ENCODE data around the gene LCA5.

Gene LCA5

DNA sequence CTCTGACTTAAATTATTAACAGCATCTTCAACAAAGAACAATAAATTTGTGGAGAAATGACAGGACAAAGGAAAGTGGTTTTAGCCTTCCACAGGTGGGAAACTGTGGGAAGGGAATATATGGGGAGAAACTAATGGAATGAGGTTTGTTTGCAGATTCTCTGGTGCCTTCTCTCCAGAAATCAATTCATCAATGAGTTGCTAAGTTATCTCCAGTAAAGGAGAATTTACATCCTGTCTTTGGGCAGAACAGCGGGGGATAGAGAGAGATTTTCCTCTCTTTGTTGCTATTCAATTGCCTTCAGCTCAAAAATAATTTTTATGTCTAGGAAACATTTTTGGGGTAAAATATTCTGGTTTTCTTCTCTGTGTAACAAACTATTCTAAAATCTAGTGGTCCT is 36.9 kb upstream of the LCA5 start:
- ChIA-PET CTCF (interaction anchor here (0.6 kb wide), 1 partner anchor 296 kb away, joined by 3 read pairs; no protein-coding TSS in a partner anchor), POLR2A (interaction anchor here (1.4 kb wide), 1 partner anchor 57 kb away, joined by 4 read pairs; the partner anchor contains the start of gene SH3BGRL2)
- DNase-seq (ENCODE audit: extremely low spot score): no peak
- no peak for TF ChIP-seq SUZ12 (IDR thresholded peaks at IDR 0.05)
- TF ChIP-seq, protein P1, sequence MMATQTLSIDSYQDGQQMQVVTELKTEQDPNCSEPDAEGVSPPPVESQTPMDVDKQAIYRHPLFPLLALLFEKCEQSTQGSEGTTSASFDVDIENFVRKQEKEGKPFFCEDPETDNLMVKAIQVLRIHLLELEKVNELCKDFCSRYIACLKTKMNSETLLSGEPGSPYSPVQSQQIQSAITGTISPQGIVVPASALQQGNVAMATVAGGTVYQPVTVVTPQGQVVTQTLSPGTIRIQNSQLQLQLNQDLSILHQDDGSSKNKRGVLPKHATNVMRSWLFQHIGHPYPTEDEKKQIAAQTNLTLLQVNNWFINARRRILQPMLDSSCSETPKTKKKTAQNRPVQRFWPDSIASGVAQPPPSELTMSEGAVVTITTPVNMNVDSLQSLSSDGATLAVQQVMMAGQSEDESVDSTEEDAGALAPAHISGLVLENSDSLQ (IDR thresholded peaks at IDR 0.05): no peak
- no peak for TF ChIP-seq TARDBP (IDR thresholded peaks at IDR 0.05)
- no peak for TF ChIP-seq LEF1 (IDR thresholded peaks at IDR 0.05; ENCODE audit: borderline replicate concordance)
- no peak for TF ChIP-seq BHLHE40 (IDR thresholded peaks at IDR 0.05; ENCODE audit: borderline replicate concordance)
- TF ChIP-seq FOXA1 (IDR thresholded peaks at IDR 0.05): no peak
- TF ChIP-seq FOXM1 (IDR thresholded peaks at IDR 0.05; ENCODE audit: borderline replicate concordance): no peak

- TF ChIP-seq FOXM1 (IDR thresholded peaks at IDR 0.05; ENCODE audit: borderline replicate concordance): no peak
- TF ChIP-seq FOXA1 (IDR thresholded peaks at IDR 0.05): no peak
- TF ChIP-seq BHLHE40 (IDR thresholded peaks at IDR 0.05; ENCODE audit: borderline replicate concordance): no peak
- no peak for TF ChIP-seq L3MBTL2 (conservative IDR thresholded peaks at IDR 0.05)
- TF ChIP-seq ELF4 (IDR thresholded peaks at IDR 0.05): no peak
- no peak for TF ChIP-seq SP1 (IDR thresholded peaks at IDR 0.05)
- TF ChIP-seq ZNF384 (IDR thresholded peaks at IDR 0.05): no peak
- TF ChIP-seq NFRKB (IDR thresholded peaks at IDR 0.05): no peak
- no peak for TF ChIP-seq TARDBP (IDR thresholded peaks at IDR 0.05)
- no peak for TF ChIP-seq CTBP1 (IDR thresholded peaks at IDR 0.05; ENCODE audit: borderline replicate concordance)
- no peak for TF ChIP-seq ARNT (IDR thresholded peaks at IDR 0.05)
- TF ChIP-seq HDGF (IDR thresholded peaks at IDR 0.05; ENCODE audit: borderline replicate concordance): no peak
Observed at GRCh38 chr6:79571030-79571367, 33.8 kb upstream of the LCA5 start.

GRCh38 chr6:79570129-79571029 is 33.1 kb upstream of the LCA5 start:
- no peak for TF ChIP-seq FOXM1 (IDR thresholded peaks at IDR 0.05; ENCODE audit: borderline replicate concordance)
- TF ChIP-seq ZNF384 (IDR thresholded peaks at IDR 0.05): no peak
- no peak for TF ChIP-seq TARDBP (IDR thresholded peaks at IDR 0.05)
- no peak for TF ChIP-seq LEF1 (IDR thresholded peaks at IDR 0.05; ENCODE audit: borderline replicate concordance)
- no peak for TF ChIP-seq CTBP1 (IDR thresholded peaks at IDR 0.05; ENCODE audit: borderline replicate concordance)
- no peak for TF ChIP-seq FOXK2 (IDR thresholded peaks at IDR 0.05)
- TF ChIP-seq L3MBTL2 (conservative IDR thresholded peaks at IDR 0.05): no peak
- TF ChIP-seq FOXA1 (IDR thresholded peaks at IDR 0.05): no peak
- TF ChIP-seq HDGF (IDR thresholded peaks at IDR 0.05; ENCODE audit: borderline replicate concordance): no peak
- no peak for TF ChIP-seq ARNT (IDR thresholded peaks at IDR 0.05)
- no peak for TF ChIP-seq ELF4 (IDR thresholded peaks at IDR 0.05)
- TF ChIP-seq SUZ12 (IDR thresholded peaks at IDR 0.05): no peak
- no peak for TF ChIP-seq SP1 (IDR thresholded peaks at IDR 0.05)
- no peak for TF ChIP-seq NFRKB (IDR thresholded peaks at IDR 0.05)
- TF ChIP-seq BHLHE40 (IDR thresholded peaks at IDR 0.05; ENCODE audit: borderline replicate concordance): no peak
- TF ChIP-seq, protein P1 (IDR thresholded peaks at IDR 0.05): no peak
- CTCF ChIA-PET: interaction anchor here (0.6 to 1.4 kb wide), 11 partner anchors 8 to 144 kb away, joined by 3 to 9 read pairs (median 3); no protein-coding TSS in a partner anchor
- POLR2A ChIA-PET: interaction anchor here (1.5 kb wide), 1 partner anchor 61 kb away, joined by 5 read pairs; the partner anchor contains the start of gene SH3BGRL2
- peak; percentile 18 for DNase-seq (ENCODE audit: extremely low spot score)

More at GRCh38 chr6:79571030-79571367, 33.8 kb upstream of the LCA5 start:
- CTCF ChIA-PET: interaction anchor here (0.6 to 1.4 kb wide), 11 partner anchors 8 to 143 kb away, joined by 3 to 9 read pairs (median 3); no protein-coding TSS in a partner anchor
- POLR2A ChIA-PET: interaction anchor here (1.5 kb wide), 1 partner anchor 60 kb away, joined by 5 read pairs; the partner anchor contains the start of gene SH3BGRL2
- no peak for DNase-seq (ENCODE audit: extremely low spot score)

DNA sequence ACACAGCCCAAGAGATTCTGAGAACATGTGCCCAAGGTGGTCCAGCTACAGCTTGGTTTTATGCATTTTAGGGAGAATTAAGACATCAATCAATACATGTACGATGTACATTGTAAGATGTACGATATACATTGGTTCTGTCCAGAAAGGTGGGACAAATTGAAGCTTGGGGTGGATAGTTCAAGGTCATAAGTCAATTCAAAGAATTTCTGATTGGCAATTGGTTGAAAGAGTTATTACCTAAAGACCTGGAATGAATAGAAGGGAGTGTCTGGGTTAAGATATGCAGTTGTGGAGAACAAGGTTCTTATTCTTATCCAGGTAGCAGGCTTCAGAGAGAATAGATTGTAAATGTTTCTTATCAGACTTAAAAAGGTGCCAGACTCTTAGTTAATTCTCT is 31.8 kb upstream of the LCA5 start:
- TF ChIP-seq LEF1 (IDR thresholded peaks at IDR 0.05; ENCODE audit: borderline replicate concordance) (no peak), ELF4 (IDR thresholded peaks at IDR 0.05) (no peak), SUZ12 (IDR thresholded peaks at IDR 0.05) (no peak), SP1 (IDR thresholded peaks at IDR 0.05) (no peak), ZNF384 (IDR thresholded peaks at IDR 0.05) (no peak), FOXM1 (IDR thresholded peaks at IDR 0.05; ENCODE audit: borderline replicate concordance) (no peak), CTBP1 (IDR thresholded peaks at IDR 0.05; ENCODE audit: borderline replicate concordance) (no peak), FOXK2 (IDR thresholded peaks at IDR 0.05) (no peak), HDGF (IDR thresholded peaks at IDR 0.05; ENCODE audit: borderline replicate concordance) (no peak), BHLHE40 (IDR thresholded peaks at IDR 0.05; ENCODE audit: borderline replicate concordance) (no peak), NFRKB (IDR thresholded peaks at IDR 0.05) (no peak), L3MBTL2 (conservative IDR thresholded peaks at IDR 0.05) (no peak), TARDBP (IDR thresholded peaks at IDR 0.05) (no peak), FOXA1 (IDR thresholded peaks at IDR 0.05) (no peak), ARNT (IDR thresholded peaks at IDR 0.05) (no peak)
- TF ChIP-seq, protein P1 (IDR thresholded peaks at IDR 0.05): no peak
- POLR2A ChIA-PET: no interaction called here
- CTCF ChIA-PET: interaction anchor here (0.9 to 1.2 kb wide), 2 partner anchors 15 to 147 kb away, joined by 4 read pairs; no protein-coding TSS in a partner anchor
- DNase-seq (ENCODE audit: extremely low spot score): no peak

GRCh38 chr6:79564636-79565035 is 27.4 kb upstream of the LCA5 start:
- DNase-seq (ENCODE audit: extremely low spot score): no peak
- ChIA-PET CTCF (no interaction called here), POLR2A (no interaction called here)
- TF ChIP-seq ARNT (IDR thresholded peaks at IDR 0.05): no peak
- TF ChIP-seq ELF4 (IDR thresholded peaks at IDR 0.05): no peak
- TF ChIP-seq HDGF (IDR thresholded peaks at IDR 0.05; ENCODE audit: borderline replicate concordance): no peak
- TF ChIP-seq BHLHE40 (IDR thresholded peaks at IDR 0.05; ENCODE audit: borderline replicate concordance): no peak
- no peak for TF ChIP-seq SP1 (IDR thresholded peaks at IDR 0.05)
- no peak for TF ChIP-seq CTBP1 (IDR thresholded peaks at IDR 0.05; ENCODE audit: borderline replicate concordance)
- TF ChIP-seq FOXA1 (IDR thresholded peaks at IDR 0.05): no peak
- TF ChIP-seq L3MBTL2 (conservative IDR thresholded peaks at IDR 0.05): no peak
- no peak for TF ChIP-seq SUZ12 (IDR thresholded peaks at IDR 0.05)
- TF ChIP-seq TARDBP (IDR thresholded peaks at IDR 0.05): no peak
- no peak for TF ChIP-seq FOXK2 (IDR thresholded peaks at IDR 0.05)
- TF ChIP-seq FOXM1 (IDR thresholded peaks at IDR 0.05; ENCODE audit: borderline replicate concordance): no peak
- no peak for TF ChIP-seq ZNF384 (IDR thresholded peaks at IDR 0.05)
- TF ChIP-seq, protein P1 (IDR thresholded peaks at IDR 0.05): no peak
- TF ChIP-seq NFRKB (IDR thresholded peaks at IDR 0.05): no peak
- no peak for TF ChIP-seq LEF1 (IDR thresholded peaks at IDR 0.05; ENCODE audit: borderline replicate concordance)
